Raji (cell line): ENCODE data around the gene STARD5.

Source experiments
- POLR2A ChIP-seq: IDR thresholded peaks from 2 replicates; pipeline ENCODE4 v1.6.1; 2011; ENCODE audit warnings: low read depth, low read length, control low read depth; ENCODE audit not compliant: insufficient read depth

Gene STARD5

GRCh38 chr15:81293728-81294515 lies 30.0 kb downstream of the STARD5 start:
- peak; percentile 48; the same call in 1 of the 2 replicates for TF ChIP-seq POLR2A

- peak; percentile 44; the same call in 1 of the 2 replicates for TF ChIP-seq POLR2A
These were observed 31.4 kb downstream of the STARD5 start for GRCh38 chr15:81292523-81293001.

- TF ChIP-seq POLR2A = no peak
These were observed 31.9 kb downstream of the STARD5 start for GRCh38 chr15:81291916-81292522.

GRCh38 chr15:81289910-81290309 lies 34.0 kb downstream of the STARD5 start:
- no peak for TF ChIP-seq POLR2A

GRCh38 chr15:81288616-81289015 lies 35.3 kb downstream of the STARD5 start:
- no peak for TF ChIP-seq POLR2A

- no peak for TF ChIP-seq POLR2A
These were observed 35.9 kb downstream of the STARD5 start for GRCh38 chr15:81288040-81288439.

GRCh38 chr15:81286621-81287121 lies 37.3 kb downstream of the STARD5 start:
- no peak for TF ChIP-seq POLR2A

GRCh38 chr15:81285461-81285860 lies 38.5 kb downstream of the STARD5 start:
- no peak for TF ChIP-seq POLR2A

- TF ChIP-seq POLR2A = no peak
These were observed 39.5 kb downstream of the STARD5 start for GRCh38 chr15:81284256-81285031.

GRCh38 chr15:81282911-81283310 lies 41.0 kb downstream of the STARD5 start:
- no peak for TF ChIP-seq POLR2A

- no peak for TF ChIP-seq POLR2A
These were observed 41.4 kb downstream of the STARD5 start for GRCh38 chr15:81282606-81282895.

GRCh38 chr15:81281766-81282605 lies 42.0 kb downstream of the STARD5 start:
- TF ChIP-seq POLR2A = no peak

GRCh38 chr15:81281456-81281735 lies 42.5 kb downstream of the STARD5 start:
- TF ChIP-seq POLR2A = no peak

- TF ChIP-seq POLR2A = no peak
These were observed 43.1 kb downstream of the STARD5 start for GRCh38 chr15:81280696-81281455.
